Measurements from ENCODE around the gene LRSAM1.

Gene LRSAM1

DNA sequence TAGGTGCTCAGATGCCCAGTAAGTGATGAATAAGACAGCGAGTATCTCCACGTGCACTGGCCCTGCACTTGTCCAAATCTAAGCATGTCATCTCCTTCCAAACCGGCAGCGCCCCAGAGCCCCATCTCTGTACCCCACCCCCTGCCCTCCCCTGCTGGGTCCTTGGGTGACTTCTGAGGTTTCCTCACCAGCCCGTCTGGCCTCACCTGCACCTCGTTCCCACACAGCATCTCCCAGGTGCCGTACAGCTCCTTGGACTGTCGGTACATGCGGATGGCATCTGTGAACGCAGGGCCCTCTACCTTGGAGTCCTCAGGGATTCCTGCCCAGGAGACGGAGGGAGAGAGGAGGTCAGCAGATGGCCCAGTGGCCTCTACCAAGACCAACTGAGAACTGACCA is 66.3 kb downstream of the LRSAM1 start:
- no peak for DNase-seq (ENCODE audit: low spot score)

DNA sequence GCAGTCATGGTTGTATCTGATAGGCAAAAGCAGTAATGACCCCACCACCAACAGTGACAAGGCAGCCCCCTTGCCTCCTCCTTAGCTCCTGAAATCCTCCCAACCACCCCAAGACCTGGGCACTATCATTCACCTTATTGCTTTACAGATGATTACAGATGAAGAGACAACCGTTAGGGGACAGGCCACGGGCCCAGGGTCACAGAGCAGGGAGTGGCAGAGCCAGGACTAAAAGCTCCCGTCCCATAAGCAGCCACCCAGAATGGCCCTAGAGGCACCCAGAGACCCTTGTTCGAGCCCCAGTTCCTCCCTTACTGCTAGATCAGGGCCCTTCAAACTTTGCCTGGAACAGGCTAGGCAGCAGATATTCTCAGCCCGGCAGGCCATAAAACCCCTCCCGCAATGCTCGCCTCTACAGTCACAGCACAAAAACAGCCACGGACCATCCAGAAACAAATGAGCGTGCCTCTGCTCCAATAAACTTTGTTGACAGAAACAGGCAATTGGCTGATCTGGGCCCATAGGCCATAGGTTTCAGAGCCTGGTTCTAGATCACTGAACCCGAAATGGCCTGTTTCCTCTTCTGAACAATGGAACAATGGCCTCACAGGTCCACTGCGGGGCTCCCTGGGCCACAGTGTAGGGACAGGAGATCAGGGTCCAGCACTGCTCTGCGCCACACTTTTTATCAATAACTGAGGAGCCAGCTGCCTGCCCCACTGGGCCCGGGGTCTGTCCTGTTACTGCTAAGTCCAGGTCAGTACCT is 67.0 kb downstream of the LRSAM1 start:
- DNase-seq (ENCODE audit: low spot score), result no peak

DNA sequence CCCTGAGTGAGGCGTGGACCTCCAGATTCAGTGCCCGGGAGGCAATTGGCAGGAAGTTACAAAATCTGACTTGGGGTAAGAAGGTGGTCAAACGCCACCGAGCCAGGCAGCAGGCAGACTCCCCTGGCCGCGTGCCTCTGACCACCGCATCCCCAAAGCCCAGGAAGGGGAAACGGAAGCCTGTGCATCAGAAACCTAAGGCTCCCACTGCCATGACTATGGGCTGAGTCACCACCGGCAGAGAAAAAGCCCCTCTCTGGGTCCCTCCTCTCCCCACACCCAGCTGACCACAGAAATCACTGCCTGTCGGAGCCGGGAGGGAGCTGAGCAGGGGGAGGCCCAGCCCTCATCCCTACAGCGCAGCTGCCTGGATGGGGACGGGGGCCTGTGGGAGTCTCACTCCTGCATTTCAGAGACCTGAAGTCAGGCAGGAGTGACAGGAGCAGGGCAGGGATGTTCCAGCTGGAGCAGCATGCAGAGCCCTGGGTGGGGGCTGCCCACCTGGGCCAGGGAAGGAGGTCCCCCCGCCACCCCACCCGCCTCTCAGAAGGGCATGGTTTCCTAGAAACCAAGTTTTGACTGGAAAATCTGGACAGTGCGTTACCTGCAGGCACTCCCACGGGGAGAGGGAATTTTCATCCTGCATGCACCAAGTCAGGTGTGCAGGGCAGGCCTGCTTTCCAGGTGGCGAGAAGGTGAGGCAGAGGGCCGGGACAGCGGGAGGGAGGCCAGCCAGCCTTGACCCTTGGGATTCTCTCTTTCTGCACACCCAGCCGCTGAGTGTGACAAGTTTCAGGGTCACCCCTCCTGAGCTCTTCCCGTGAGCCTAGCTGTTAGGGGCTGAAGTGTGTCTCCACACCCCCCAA is 68.2 kb downstream of the LRSAM1 start:
- peak; percentile 96 for DNase-seq (ENCODE audit: low spot score)

DNA sequence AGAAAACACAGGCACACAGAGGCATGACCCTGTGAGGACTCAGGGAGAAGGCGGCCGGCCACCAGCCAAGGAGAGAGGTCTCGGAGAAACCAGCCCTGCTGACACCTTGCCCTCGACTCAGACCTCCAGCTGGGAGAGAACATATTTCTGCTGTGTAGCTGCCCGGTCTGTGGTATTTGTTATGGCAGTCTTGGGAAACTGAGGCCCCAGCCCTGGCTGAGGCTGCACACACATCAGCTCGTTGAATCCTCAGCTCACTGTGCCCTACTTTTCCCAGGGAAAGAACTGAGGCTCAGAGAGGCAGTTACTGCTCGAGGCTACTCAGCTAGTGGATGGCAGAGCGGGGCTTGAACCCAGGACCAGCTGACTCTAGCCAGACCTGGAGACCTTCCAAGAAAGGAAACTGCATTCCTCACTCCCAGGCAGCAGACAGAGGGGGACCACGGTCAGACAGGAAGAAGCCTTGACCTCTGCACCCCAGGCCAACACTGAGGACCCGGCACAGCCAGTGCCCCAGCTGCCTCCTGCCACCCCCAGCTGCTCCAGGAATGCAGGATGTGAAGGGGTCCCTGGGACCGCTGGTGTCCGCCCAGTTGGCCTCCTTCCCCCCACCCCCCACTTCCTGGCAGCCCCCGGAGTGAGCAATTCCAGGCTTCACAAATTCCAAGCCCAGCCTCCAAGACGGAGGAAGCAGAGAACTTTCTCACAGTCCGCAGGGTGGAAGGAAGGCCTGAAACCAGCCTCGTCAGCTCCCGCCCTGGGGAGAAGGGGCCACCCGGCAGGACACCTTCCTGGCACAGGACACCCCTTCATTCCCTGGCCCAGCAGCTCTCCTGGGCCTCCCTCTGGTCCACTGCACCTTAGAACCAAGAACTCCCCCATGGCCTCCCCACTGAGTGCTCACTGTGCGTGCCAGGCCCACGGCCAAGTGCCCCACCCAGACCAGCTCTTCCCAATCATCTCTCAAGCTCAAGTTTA is 69.9 kb downstream of the LRSAM1 start:
- DNase-seq (ENCODE audit: low spot score), result peak; percentile 79

DNA sequence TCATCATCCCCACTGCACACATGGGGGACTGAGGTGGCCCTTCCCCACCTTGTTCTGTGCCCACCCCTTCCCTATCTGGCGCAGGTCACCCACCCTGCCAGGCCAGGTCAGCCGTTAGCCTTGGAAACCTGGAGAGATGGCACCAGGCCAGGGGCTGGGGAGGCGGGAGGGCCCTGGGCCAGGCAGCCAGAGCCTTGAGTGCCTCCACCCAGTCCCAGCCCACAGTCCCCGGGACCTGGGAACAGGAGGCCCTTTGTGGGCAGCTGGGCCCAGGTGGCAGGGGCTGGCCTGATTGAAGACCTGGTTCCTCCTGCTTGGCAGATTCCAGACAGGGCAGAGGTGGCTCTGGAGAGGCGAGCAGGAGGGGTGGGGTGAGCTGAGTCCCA is 70.6 kb downstream of the LRSAM1 start:
- peak; percentile 62 for DNase-seq (ENCODE audit: low spot score)

DNA sequence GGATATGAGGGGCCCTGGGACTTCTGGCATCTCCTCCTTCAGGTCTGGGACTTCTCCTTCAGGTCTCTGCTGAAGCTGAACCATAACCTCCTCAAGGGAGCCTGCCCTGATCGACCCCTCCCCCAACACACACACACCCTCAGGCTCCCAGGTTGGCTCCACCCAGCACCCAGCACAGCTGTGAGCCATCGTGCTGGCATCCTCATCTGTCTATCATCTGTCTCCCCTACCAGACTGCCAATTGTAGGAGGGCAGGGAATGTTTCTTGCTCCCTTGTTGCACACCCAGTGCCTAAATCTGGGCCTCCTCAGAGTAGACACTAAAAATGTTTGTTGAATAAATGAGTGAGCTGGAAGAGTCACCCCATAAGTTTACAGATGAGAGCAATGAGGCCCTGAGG is 71.4 kb downstream of the LRSAM1 start:
- peak; percentile 91 for DNase-seq (ENCODE audit: low spot score)

DNA sequence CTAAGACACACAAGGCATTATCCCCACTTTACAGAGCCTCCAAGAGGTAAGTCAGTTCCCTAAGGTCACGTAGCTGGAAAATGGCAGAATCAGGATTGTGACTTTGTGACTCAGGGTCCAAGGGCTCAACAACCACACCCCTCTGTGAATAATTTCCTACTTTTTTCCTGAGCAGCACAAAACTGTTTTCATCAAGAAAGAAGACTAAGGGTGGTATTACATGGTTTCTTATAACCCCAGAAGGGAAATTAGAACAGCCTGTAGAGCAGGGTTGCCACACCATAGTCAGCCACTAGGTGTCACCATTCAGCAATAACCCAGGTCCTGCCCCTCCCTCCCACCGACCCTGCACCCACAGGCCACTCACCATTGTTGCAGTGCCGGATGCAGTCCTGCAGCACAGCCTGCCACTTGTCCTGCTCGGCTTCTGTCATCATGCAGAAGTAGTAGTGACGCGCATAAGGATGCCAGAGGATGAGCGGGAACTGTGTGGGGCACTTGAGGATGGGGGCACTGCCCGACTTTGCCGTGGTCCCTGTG is 72.1 kb downstream of the LRSAM1 start:
- peak; percentile 67 for DNase-seq (ENCODE audit: low spot score)

DNA sequence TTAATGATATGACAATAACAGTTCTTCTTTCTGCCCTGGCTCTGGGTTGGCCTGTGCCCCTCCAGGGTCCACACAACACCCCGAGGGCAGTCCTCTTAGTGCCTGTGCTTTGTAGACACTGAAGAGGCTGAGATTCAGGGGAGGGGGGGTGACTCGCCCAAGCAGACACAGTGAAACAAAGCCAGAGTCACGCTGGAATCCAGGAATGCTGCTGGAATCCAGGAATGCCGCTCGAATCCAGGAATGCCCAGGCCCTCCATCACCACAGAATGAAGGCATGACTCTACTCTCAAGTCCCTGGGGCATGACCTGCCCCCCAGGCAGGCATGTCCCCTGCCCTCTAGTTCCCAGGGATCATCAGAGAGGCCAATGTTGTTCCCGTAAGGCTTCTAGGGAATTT is 73.1 kb downstream of the LRSAM1 start:
- peak; percentile 92 for DNase-seq (ENCODE audit: low spot score)

DNA sequence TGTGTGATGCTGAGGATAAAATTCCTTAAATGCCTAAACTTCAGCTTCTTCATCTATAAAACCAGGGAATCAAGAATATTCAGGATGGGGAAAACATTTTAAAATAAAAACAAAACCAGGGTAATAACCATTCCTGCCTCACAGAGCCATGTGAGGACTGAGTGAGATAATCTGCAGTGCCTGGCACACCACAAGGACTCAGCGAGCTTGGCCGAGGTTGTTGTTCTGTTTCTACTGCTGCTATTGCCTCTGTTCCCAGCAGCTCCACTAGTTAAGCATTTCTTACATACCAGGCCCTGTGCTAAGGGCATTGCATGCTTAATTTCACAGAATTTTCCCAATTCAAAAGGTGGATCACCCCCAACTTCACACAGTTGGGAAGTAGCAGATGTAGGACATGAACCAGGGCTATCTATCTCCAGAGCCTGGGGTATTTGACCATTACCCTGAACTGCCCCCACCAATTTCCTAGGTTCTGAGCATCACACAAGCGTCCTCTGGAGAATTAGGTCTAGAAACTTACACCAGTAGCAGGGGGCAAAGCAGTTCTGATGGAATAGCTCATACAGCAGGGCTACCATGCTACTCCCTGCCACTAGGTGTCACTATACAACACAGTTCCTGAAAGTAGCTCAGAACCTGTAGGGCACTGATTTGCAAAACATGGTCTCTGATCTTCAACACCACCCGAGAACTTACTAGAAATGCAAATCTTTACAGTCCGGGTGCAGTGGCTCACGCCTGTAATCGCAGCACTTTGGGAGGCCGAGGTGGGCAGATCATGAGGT is 74.3 kb downstream of the LRSAM1 start:
- peak; percentile 53 for DNase-seq (ENCODE audit: low spot score)

DNA sequence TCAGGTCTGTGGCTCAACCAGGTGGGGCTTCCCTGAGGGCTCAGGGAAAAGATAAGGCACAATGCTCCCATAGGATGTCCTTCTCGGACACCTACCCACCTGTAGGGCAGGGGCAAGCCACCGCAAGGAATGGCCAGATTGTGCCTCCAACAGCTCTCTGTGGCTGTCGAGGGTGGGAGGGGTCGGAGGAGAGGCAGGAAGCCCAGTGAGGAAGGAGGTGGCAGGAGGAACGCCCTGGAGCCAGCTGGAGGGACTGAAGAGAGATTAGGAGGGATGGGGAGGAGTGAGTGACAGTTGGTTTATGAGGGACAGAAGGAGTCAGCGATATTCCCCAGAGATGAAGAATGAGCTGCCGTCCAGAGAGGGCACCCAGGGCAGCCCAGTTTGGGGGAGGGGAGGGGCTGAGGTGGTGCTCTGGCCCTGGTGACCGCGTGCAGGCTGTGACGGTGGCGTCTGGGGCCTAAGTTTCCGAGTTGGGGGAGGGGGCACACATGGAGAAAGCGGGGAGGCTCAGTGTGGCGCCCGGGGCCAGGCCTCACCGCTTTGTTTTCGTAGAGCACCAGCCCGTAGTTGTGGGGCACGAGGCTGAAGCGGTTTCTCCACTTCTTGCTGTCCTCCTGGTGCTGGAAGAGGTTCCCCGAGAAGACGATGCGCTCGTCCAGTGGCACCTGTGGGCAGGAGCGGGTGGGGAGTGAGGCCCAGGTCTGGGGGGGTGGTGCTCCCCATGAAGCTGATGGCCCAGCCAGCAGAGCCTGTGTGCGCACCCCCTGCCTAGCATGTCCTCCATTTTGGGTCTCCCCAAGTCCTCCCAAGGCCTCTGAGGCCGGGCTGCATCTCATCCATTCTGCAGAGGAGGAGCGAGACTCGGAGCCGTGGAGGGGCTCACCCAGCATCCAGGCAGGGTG is 75.6 kb downstream of the LRSAM1 start:
- no peak for DNase-seq (ENCODE audit: low spot score)

DNA sequence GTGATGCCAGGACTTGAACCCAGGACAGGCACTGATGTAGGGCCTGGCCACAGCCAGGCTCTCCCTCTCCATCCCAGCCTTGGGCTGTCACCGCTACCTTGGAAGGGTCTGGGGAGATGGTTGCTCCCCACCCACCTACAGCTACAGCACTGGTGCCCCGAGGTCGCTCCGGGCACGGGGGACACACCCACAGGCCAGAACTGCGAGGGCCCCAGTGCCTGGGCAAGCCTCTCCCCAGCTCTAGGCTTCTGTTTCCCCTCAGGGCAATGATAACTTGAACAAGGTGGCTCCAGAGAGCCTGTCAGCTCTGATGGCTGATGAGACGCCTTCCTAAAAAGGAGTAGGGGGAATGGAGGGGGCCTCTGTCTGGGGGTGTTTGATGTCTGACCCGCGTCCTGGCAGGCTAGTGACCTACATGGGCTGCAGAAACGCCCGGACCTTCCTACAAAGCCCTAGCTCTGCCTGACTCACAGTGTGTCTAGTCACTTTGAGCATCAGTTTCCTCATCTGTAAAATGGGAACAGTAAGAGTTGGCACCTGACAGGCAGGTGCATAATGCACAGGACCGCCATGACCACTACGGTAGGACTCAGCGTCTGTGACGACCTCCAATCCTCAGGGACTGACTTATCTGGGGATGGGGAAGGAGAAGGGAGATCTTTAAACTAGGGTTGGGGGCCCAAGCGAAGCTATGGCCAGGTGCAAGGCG is 76.4 kb downstream of the LRSAM1 start:
- DNase-seq (ENCODE audit: low spot score), result no peak

DNA sequence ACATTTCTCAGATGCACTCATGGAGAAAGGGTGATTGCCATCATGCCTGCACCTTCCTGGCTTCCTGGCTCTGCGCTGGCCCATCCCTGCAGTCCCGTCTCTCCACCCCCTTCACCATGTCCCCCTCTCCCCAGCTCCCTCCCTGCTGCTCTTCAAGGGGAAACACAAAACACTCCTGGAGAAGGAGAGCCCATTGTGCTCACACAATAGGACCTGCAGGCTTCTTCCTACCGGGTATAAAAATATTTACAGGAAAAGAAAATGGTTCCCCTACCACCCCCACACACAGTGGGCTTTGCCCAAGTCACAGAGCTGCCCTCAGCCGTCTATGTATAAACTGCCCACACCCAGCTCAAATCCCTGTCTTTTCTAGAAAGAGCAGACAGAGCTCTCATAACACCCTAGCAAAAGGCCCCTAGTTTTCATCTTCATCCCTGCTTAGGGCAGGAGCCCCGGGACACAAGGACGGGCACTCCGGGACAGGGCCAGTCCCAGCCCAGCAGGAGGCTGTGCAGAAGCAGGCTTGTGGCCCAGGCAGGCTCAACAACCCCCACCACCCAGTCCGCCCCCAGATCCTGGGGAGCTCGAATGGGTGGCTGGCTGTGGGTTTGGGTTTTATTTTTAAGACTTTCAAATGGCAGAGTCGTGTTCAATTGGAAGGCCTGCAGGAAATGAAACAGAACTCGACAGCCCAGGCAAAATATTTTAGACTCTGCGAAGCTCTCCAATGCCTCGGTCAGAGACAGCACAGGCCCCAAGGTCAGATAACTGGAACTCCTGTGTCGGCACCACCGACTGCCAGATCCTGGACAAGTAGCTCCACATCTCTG is 77.3 kb downstream of the LRSAM1 start:
- no peak for DNase-seq (ENCODE audit: low spot score)

DNA sequence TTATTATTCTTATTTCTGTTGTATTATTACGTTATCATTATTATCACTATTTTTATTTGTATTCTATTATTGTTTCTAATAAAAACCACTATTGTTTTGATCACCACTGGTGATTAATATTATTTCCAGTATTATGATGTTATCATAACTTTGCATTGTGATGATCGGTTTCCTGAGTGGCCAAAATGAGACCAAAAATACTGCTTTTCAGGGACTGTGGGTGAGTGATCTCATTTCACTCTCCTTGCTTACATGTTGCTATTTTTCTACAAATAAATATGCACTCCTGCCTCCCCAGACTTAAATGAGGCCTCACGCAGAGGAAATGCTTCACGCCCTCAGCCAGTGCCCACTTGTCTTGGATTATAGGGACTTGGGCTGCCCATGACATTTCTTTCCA is 78.4 kb downstream of the LRSAM1 start:
- no peak for DNase-seq (ENCODE audit: low spot score)

DNA sequence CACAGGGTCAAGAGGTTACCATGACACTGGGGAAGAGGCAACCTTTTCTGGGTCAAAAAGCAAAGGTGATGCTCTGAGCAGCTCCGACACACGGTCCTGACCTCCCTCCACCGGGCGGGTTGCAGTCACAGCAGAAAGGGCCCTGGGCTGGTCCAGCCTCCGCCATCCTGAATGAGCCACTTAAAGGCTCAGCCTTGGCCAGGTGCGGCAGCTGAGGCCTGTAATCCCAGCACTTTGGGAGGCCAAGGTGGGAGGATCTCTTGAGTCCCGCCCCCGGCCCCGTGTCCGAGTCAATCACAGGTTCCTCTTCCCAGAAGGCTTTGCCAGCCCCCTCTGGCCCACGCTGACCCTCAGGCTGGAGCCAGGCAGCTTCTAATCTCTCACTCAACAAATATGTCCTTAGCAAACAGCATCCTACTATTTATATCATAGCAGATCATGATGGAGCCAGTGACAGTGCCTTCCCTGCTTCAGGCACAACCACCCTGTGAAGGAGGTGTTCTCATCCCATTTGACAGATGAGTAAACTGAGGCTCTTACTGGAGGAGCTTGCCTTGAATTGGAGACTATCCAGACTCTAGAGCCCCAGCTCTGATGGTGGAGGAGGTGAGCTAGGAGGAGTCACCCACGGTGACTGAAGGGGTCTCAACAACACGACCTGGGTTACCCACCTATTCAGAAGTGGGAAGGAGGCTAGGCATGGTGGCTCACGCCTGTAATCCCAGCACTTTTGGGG is 79.1 kb downstream of the LRSAM1 start:
- no peak for DNase-seq (ENCODE audit: low spot score)

DNA sequence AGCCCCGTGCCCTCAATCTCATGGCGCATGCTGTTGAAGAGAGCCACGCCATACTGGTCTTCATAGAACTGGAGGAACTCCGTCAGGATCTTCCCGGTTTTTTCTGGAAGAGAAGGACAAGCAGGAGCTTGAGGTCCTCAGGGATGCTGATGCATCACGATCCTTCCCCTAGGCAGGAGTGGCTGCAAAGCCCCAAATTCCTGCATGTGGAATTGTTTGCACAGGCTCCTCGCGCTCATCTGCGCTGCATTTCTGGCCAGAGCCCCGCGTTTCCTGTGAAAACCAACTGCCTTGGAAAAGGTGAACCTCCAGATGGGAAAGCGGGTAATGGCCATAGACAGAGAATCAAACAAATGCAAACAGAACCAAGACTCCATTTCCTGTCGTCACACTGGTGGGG is 80.4 kb downstream of the LRSAM1 start:
- no peak for DNase-seq (ENCODE audit: low spot score)

DNA sequence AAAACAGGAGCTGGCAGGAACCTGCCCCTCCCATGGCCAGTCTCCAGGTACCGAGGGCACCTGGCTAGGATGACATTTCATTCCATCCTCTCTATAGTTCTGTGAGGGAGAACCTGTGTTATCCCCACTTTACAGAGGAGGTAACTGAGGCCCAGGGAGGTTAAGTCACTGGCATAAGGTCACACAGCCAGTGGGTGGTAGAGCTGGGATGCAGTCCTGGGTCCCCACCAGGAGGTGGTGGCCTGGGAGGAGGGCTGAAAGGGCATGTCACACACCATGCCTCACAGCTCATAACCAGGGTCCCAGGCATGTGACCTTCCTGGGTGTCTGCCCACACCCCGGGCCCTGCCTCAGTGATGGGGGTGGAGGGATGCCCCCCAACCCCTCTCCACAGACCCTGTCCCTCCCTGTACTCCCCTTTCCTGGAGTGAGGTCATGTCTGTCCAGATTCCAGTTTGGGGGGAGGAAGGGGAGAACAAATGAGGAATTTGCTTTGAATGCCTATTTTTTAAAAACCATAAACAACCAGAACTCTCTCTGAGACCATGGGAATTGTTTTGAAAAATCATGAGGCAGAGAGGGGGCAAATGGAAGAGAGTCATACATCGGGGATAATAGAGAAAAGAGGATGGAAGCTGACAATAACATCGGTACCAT is 83.1 kb downstream of the LRSAM1 start:
- no peak for DNase-seq (ENCODE audit: low spot score)

DNA sequence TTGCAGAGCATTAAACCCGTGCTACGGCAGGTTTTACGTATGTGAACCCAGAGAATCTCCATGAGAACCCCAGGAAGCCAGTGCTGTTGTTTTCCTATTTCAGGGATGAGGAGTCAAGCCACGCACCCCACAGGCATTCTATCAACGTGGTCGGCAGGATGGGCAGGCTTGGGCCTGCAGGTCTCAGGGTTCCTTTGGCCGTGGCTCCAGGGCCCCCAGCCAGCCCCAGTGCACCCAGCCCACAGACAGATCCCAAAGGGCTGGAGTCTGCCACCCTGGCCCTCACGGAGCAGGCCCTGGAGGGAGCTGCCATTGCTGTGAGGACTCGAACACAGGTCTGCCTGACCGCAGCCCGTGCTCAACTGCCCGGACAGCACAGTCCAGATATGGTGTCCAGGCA is 83.6 kb downstream of the LRSAM1 start:
- no peak for DNase-seq (ENCODE audit: low spot score)
